Stimulated activated CD4-positive, alpha-beta T cell treated with anti-CD3 and anti-CD28 coated beads, TNF-alpha, amount 100 ng/mL, for 24 hours (primary cell): Measurements from ENCODE around the gene UFD1.

Source experiments
- DNase-seq, 3 experiments: peaks; one replicate each; pipeline ENCODE4 v3.0.0-alpha.2; 2020; ENCODE audit warnings: low read depth in 3 of 3

UFD1 gene

GRCh38 chr22:19496324-19496630, 17.3 kb upstream of the UFD1 start:
- DNase-seq: no peak

DNA sequence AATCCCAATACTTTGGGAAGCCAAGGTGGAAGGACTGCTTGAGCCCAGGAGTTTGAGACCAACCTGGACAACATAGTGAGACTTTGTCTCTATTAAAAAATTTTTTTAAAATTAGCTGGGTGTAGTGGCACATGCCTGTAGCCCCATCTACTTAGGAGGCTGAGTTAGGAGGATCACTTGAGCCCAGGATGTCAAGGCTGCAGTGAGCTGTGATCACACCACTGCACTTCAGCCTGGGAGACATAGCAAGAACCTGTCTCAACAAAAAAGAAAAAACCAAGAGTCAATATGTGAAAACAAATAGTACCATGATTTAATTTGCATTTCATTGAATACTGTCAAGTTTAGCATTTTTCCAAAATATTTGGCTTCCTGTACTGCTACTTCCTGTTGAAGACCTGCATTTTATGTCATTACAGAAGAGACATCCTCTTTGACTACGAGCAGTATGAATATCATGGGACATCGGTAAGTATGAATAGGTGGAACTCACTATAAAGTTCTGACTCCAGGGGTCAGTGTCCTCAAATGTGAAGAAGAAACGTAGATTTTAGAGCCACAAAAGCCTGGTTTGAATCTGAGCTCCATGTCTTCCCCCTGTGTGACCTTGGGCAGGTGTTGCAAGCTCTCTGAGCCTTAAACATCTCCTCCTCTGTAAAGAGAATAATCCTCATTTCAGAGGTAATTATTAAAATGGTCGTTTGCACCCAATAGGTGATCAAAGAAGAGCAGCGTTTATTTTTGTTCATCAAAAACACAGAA, 16.8 kb upstream of the UFD1 start:
- DNase-seq: no peak

DNA sequence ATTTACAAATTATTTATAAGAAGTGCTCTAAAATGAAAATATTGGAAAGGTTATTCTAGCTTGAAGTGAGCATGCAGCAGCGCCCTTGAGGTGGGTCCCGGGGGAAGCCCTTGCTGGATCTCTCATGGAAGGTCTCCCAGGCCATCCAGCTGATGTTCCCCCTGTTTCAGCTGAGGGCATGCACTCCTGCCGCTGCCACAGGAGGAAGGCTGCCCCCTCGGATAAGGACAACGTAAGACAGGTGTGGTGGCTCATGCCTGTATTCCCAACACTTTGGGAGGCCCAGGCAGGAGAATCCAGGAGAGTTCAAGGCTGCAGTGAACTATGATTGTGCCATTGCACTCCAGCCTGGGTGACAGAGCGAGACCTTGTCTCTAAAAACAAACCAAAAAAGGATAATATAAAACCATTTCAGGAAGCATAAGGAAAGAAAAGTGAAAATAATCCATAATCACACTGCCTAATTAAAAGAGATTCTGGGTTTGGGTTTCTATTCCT, 15.7 kb upstream of the UFD1 start:
- no peak for DNase-seq

- DNase-seq: no peak
Measured at GRCh38 chr22:19494001-19494560, 15.1 kb upstream of the UFD1 start.

DNA sequence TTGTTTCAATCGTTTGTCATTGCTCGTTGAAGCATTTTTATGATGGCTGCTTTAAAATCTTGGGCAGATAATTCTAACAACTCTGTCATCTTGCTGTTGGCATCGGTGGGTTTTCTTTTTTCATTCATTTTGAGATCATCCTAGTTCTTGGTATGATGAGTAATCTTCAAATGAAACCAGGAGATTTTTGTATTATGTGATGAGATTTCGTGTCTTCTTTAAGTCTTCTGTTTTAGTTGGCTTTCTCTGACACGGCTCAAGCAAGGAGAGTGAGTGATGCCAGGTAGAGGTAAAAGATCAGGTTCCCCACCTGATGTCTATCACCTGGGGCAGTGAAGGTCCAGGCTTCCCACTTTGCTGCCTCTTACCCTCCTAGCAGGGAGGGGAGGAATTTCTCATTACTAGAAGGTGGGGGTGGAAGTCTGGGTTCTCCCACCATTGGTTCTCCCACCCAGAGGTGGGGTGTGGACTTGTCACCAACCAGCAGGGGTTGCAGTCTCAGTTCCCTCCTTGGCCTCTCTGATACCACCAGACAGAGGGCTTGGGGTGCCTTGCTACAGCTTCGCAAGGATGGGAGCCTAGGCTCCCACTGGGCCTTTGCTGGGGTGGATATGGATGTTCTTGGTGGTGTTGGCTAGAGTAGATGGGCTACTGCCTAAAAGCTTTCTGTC, 13.6 kb upstream of the UFD1 start:
- no peak for DNase-seq

GRCh38 chr22:19490628-19491230, 11.7 kb upstream of the UFD1 start:
- DNase-seq: no peak

DNA sequence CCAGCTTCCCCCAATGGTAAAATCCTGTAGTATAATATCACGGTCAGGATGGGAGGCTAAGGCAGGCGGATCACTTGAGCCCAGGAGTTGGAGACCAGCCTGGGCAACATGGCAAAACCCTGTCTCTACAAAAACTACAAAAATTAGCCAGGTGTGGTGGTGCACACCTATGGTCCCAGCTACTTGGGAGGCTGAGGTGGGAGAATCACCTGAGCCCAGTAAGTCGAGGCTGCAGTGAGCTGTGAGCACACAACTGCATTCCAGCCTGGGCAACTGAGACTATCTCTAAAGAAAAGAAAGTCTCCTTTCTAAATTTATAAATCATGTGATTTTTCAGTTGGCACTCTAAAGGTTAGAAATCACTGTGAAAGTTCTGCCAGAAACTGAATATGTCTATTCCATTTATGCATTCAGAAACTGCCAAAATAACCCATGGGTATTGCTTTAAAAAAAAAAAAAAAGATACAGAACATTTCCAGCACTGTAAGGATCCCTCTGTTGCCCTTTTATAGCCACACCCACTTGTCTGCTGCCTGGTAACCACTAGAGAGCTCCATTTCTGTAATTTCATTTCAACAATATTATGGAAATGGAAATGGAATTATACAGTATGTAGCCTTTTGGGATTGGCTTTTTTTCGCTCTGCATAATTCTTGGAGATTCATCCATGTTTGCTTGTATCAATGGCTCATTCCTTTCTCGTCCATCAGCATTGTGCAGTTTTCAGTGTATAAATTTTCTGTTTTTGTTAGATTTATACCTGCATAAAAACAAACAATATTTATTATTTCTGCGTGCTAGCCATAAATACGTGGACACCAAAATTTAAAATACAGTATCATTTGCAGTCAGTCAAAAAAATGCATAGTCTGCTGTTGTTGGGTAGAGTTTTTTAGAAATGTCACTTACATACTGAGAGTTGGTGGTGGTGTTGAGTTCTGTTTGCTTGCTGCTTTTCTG, 10.2 kb upstream of the UFD1 start:
- no peak for DNase-seq

DNA sequence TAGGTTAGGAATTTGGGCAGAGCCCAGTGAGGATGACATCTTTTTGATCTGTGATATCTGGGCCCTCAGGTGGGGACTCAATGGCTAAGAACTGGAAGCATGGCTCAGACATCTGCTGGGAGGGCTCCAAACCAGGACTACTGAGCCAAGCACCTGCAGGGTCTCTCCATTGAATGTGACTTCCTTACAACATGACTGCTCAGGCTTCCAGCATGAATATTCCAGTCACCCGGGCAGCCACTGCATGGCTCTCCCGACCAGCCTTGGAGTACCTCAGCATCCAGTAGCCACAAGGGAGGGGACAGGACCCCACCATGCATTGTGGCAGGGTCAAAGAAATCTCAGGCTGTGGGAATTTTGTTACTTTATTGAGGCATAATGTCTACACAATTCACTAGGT, 9.3 kb upstream of the UFD1 start:
- DNase-seq: no peak

DNA sequence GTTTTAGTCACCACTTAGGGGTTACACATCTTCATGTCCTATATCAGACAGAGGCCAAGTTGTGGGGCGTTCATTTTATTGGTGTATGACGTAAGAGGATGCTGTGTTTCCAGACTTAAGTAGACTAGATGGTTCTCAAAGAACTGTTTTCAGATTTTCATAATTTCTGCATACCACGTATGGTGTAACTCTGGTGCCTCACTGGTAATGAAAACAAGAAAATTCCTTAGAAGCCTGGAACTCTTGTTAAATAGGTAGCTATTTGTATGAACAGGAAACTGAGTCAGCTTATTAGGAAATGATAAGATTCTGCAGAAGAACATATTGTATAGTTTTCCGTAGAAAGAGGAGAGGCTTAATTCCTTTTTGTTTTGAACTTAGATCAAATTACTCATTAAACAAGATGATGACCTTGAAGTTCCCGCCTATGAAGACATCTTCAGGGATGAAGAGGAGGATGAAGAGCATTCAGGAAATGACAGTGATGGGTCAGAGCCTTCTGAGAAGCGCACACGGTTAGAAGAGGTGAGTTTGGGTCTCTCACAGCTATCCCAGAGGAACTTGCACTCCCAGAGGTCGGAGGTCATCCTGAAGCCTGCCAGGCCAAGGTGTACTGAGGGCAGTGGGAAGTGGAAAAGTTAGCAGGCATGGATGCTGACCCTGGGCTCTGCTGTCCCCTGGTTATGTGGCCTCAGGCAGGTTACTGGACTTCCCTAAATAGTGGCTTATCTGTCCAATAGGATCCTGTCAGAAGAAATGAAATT, 4.7 kb upstream of the UFD1 start:
- no peak for DNase-seq

DNA sequence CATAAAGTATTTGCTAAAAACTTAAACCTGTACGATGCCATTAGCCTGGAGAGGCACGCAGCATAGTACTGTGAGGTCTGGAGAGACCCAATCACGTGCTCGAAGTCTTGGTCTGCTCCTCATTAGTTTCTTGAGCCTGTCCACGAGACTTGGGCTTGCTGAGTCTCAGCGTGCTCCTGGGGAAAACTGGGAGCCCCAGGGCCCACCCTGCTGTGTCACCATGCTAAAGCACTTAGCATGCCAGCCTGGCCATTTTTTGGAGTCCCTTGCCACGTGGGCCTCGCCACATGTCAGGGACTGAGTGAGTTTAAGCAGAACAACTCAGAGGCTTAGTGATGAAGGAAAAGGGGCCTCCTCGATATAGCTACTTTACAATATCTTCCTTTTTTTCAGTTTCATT, 3.3 kb upstream of the UFD1 start:
- DNase-seq: no peak

DNA sequence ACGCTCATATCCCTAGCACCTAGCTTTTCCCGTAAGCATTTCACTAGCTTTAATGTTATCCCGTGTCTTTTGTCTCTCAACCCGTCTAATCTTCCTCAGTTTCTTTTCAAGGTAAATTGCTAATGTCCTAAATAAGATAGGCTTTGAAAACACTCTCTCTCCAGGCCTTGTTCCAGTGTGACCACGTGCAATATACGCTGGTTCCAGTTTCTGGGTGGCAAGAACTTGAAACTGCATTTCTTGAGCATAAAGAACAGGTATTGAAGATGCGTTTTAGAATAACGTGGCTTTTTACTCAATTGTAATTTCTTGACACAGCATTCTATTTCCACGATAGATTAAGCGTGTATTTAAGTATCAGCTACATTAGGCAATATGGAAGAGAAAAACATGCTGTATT, 1.8 kb upstream of the UFD1 start:
- no peak for DNase-seq

DNA sequence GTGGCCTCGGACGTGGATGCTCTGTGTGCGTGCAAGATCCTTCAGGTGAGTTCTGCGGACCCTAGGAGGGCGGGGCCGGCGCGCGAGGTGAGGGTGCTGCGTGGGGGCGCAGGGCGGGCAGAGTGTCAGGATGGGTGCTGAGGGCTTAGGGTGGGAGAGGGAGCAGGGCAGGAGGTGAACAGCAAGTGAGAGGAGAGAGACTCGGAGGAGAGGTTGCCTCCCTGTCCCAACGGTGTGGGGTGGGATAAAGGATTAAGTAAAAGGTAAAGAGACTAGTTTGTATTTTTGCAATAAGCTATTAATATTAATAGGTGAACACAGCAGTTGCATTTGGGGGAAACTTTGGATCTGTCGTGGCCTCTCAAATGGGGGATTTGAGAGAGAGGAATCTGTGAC, 1.2 kb upstream of the UFD1 start:
- peak in 1 of 3 experiments; percentile 26 for DNase-seq

- DNase-seq: peak; percentile 89 to 93 (median 92)
Measured at GRCh38 chr22:19479355-19480172, 571 bp upstream of the UFD1 start, which contains the start of gene CDC45. Gene CDC45 (plus strand): TSS chr22:19479920. CDS start chr22:19479969, 49 bp downstream.

DNA sequence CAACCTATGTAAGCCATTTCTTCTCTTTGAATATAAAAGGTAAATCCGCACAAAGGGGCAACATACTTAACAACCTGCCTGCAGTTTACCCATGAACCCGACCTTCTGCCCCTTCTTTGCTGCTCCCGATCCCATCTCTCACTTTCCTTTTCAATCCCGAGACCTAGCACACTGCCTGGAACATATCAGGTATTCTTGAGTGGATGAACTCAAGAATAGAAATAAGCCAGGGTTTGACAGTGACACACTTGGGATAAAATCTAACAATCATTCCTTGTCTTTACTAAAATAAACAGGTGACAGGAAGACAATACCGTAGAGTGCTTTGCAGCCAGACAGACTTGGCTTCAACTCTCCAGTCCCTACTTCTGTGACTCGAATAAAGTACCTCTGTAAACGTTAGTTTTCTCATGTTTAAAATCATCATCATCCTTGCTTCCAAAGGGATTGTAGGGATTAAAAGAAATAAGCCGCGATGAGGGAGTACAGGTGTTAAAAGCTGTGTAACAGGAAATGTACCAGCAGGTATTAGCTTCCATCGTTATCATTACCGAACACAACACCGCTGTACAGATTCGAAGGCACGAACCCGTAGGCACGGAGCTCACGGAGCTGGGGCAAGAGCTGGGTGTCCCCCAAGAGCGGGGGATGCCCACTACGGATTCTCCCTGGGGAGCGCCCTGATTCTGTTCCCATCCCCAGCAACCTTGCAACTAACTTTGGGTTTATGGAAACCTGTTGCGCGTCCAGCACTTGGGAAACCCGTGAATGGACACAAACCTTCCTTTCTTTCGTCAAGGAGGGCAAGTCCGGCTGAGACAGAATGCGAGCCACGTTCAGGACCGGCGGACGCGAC, 720 bp downstream of the UFD1 start:
- no peak for DNase-seq

DNA sequence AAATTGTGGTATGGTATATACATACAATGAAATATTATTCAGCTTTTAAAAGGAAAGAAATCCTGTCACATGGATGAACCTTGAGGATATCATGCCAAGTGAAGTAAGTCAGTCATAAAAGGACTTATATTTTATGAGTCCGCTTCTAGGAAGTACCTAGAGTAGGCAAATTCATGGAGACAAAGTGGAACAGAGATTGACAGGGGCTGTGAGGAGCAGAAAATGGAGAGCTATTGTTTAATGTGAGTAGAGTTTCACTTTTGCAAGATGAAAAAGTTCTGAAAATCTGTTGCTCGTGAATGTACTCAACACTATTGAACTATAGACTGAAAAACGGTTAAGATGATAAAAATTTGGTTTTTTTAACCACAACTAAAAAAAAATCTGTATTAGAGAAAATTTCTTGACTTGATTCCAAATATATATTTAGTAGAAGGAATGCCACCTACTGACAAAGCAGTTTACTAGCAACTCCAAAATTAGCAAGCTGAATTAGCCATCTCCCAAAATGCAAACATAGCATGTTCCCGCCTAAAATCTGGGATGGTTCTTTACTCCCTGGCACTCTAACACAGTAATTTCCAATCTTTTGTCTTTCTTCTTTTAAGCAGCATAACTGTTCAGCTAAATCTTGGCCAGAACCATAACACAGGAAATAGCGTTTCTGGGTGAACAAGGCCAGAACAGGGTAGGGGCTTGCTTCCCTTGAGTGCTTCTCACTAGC, 1.5 kb downstream of the UFD1 start:
- no peak for DNase-seq

GRCh38 chr22:19476023-19476422, 3.0 kb downstream of the UFD1 start:
- no peak for DNase-seq

- no peak for DNase-seq
Measured at GRCh38 chr22:19473578-19473977, 5.4 kb downstream of the UFD1 start.

DNA sequence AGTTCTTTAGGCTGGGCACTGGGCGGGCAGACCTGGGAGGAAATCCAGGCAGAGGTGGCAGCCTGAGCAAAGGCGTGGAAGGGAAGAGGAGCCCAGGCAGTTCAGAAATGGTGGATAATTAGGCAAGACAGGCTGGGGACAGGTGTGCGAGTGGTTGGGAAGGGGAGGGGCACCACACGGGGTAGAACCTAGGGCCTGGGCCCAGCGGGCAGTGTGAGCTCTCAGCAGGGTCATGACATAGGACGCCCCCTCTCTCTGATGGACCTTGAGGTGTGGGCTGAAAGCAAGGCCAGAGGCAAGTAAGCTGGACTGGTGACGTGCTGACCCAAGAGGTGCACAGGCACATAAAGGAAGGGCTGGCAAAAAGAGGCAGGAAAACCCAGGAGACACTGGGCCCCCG, 6.8 kb downstream of the UFD1 start:
- no peak for DNase-seq
